ENCODE data around the gene CYP27B1. TPM values are rescaled to one million over a fixed set of nuclear protein-coding genes. Genes with fewer than 3 reads are reported as not detected.
A peak's percentile ranks its signal among the peaks of the same experiment; 100 is the strongest.

The CYP27B1 gene
- total and polyA plus RNA-seq, 9 of the 15 experiments (the other 6 are each of a cell fraction or from before 2014, with no cell fraction given), result 0.18 to 4.2 (median 1.8) TPM

- no peak for TF ChIP-seq NONO (IDR thresholded peaks at IDR 0.05; ENCODE audit: low read depth in 2 of 2, low read length in 1 of 2)
- 0 out of 2 replicates have a peak, but pooled peaks have one; percentile 33 for TF ChIP-seq ZFPM2 (CRISPR knock-in tag; IDR thresholded peaks at IDR 0.05)
- TF ChIP-seq CSDE1 (IDR thresholded peaks at IDR 0.05), result 0 out of 4 replicates have a peak, but pooled peaks of 1 of the 2 experiments have one; percentile 27
- no peak for TF ChIP-seq ZNF785 (CRISPR knock-in tag; IDR thresholded peaks at IDR 0.05)
- TF ChIP-seq ATF3 (IDR thresholded peaks at IDR 0.05), result peak; percentile 99
- no peak for TF ChIP-seq ATF3 (CRISPR knock-in tag; conservative IDR thresholded peaks at IDR 0.05)
- peak; percentile 62 for TF ChIP-seq ZBTB7A (IDR thresholded peaks at IDR 0.05; ENCODE audit: borderline replicate concordance, control insufficient read depth, low read depth, low read length)
- no peak; a peak in 1 of 4 replicates for TF ChIP-seq FOXK2 (conservative IDR thresholded peaks at IDR 0.05 in 1 of 2, IDR thresholded peaks at IDR 0.05 in 1 of 2; ENCODE audit: low read depth in 2 of 2)
- no peak for TF ChIP-seq THAP7 (CRISPR knock-in tag; IDR thresholded peaks at IDR 0.05)
- no peak for TF ChIP-seq ZBTB1 (CRISPR knock-in tag; IDR thresholded peaks at IDR 0.05; ENCODE audit: borderline replicate concordance, low read depth)
- TF ChIP-seq E4F1 (CRISPR knock-in tag; IDR thresholded peaks at IDR 0.05; ENCODE audit: borderline replicate concordance), result no peak
- TF ChIP-seq SUPT5H (IDR thresholded peaks at IDR 0.05), result peak; percentile 80
- no peak; the same call in 1 of the 2 replicates for TF ChIP-seq CREB5 (CRISPR knock-in tag; IDR thresholded peaks at IDR 0.05)
- no peak for TF ChIP-seq FOXJ2 (tag; IDR thresholded peaks at IDR 0.05)
- TF ChIP-seq ATF1 (CRISPR knock-in tag; IDR thresholded peaks at IDR 0.05), result peak; percentile 61; the same call in 1 of the 2 replicates
- TF ChIP-seq ATF1 (tag; IDR thresholded peaks at IDR 0.05), result peak; percentile 99
- no peak for TF ChIP-seq AFF1 (IDR thresholded peaks at IDR 0.05; ENCODE audit: low read depth in 1 of 2, partially characterized antibody in 2 of 2)
These were observed 21.9 kb downstream of the CYP27B1 start, which contains the start of gene TSPAN31 (continued) for GRCh38 chr12:57744777-57745484.
